ENCODE results near the gene STIMATE.

The STIMATE gene

DNA sequence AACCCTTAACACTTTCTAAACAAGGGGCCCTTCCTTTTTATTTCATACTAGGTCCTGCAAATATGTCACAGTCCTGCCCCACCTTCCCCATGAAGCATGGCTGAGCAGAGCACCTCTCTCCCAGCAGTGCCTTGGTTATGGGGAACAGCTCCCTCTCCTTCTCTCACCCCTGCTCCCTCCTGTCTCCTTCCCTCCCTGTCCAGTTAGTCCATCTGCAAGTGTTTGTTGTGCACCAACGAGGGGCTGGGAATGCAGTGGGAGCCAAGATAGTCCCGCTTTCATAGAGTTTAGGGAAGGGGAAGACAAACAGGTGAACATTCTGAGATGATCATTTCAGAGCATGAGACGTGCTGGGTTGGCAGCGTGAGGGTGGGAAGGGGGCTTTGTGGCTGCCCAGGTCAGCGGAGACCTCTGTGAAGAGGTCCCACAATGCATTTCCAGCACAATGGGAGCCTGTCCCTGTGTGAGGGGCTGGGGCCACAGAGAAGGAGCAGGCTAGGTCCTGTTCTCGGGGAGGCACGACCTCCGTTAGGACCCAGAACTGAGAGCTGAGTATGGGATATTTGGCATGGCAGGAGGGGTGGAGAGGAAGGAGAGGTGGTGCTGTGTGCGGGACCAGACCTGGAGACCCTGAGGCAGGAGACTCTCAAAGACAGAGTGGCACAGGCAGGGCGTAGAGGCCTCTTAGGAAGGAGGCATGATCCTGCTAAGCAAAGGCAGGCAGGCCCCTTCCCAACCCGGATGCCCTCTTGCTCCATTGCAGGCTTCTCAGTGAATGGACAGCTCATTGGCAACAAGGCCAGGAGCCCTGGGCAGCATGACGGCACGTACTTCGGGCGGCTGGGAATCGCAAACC lies 108.2 kb downstream of the STIMATE start:
- DNase-seq: no peak

DNA sequence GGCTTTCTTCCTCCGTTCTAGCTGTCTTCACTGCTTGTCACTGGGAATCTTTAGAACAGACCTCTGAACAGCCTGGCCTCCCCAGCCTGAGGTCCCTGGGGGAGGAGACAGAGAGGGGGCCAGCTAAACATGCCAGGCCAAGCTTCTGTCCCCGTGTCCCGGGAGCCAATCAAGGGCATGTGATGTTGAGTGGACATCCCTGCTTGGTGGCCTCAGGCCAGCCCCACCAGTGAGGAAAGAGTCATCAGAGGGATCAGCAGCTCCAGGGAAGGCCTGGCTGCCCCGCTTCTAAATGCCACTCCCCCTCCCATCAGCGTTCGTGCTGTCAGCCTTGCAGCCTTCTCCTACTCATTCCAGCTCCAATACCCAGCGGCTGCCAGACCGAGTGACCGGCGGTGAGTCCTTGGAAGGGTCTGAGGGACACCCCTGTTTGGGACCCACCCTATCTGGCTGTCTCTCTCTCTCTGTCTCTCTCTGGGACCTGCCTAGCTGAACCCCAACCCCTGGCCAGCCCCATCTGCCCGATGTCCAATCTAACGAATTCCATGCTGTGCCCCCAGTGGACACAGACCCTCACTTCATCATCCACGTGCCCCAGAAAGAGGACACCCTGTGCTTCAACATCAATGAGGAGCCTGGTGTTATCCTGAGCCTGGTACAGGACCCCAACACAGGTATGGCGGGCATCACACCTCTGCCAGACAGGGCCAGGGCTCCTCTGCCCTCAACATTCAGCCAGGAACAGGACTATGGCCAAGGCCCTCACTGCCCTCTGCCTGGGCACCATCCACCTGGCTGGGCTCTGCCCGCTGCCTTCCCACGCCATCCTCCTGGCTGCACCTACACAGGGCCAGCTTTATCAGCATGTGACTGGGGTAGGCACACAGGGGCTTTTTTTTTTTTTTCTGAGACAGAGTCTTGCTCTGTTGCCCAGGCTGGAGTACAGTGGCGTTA lies 109.4 kb downstream of the STIMATE start:
- no peak for DNase-seq

DNA sequence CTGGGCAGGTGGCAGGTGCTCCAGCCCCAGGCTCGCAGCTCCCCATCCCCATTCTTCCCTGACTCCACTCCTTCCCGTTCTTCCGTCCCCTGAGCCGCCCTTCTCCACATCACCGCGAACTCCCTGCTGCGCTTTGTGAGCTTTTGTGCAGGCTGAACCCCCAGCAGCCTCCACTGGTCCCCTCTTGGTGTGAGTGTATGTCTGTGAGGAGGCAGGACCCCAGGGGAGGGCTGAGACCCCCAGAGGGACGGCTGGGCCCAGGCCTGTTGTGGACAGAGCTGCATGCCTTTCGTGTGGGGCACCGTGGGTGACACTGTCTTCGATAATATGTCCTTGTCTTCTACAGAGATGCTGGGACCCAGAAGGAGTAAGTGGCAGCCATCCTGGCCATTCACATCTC lies 110.1 kb downstream of the STIMATE start:
- DNase-seq: no peak
